H1 (cell line): Measurements from ENCODE around the gene CCDC78. TPM values are rescaled to one million over a fixed set of nuclear protein-coding genes. Genes with fewer than 3 reads are reported as not detected.

Experiments
- CTCF ChIA-PET: fragments of 300-600 bp; sonication (Branson Sonifier 250); formaldehyde crosslinking; loops from one replicate; lab custom pipeline; 2021; ENCODE audit not compliant: partially characterized antibody; lab: Charles Lee
- POLR2A ChIA-PET: fragments of 300-600 bp; sonication (Branson Sonifier 250); formaldehyde crosslinking; loops from one replicate; lab custom pipeline; 2021; ENCODE audit warnings: inconsistent platforms; ENCODE audit not compliant: partially characterized antibody; lab: Charles Lee
- DNase-seq, 2 experiments: peaks; one replicate each; pipeline versions ENCODE4 v3.0.0 to v3.0.0-alpha.2; 2010 to 2022; ENCODE audit warnings: low spot score in 2 of 2, low read depth in 1 of 2, mixed read lengths in 1 of 2
- FAIRE-seq: peaks from 2 replicates; lab custom pipeline; 2011; peaks lifted over from hg19 to GRCh38; lab: Jason Lieb, UNC
- H2AFZ ChIP-seq: 2 replicates; pipeline ENCODE4 v1.8.1; 2012; ENCODE audit warnings: low read length, inconsistent platforms
- H2AK5ac ChIP-seq: 2 replicates; pipeline ENCODE4 v1.6.1; 2013; ENCODE audit warnings: low read depth, low read length
- H2BK120ac ChIP-seq: replicated peaks from 2 replicates; pipeline ENCODE3; 2013; ENCODE audit warnings: low read depth, low read length, inconsistent platforms
- H2BK12ac ChIP-seq: 2 replicates; pipeline ENCODE4 v1.6.1; 2013; ENCODE audit warnings: low read depth, low read length
- H2BK15ac ChIP-seq: 2 replicates; pipeline ENCODE4 v1.6.1; 2013; ENCODE audit warnings: low read length
- H2BK20ac ChIP-seq: 2 replicates; pipeline ENCODE4 v1.6.1; 2013; ENCODE audit warnings: low read length
- H2BK5ac ChIP-seq: 2 replicates; pipeline ENCODE4 v1.6.1; 2013; ENCODE audit warnings: low read depth, low read length
- H3K14ac ChIP-seq: 2 replicates; pipeline ENCODE4 v1.6.1; 2013; ENCODE audit warnings: inconsistent platforms; ENCODE audit not compliant: insufficient read length
- H3K18ac ChIP-seq: 2 replicates; pipeline ENCODE4 v1.6.1; 2013; ENCODE audit warnings: low read length; ENCODE audit errors: extremely low read depth
- H3K23ac ChIP-seq: 2 replicates; pipeline ENCODE4 v1.6.1; 2013; ENCODE audit warnings: inconsistent platforms; ENCODE audit not compliant: insufficient read length
- H3K23me2 ChIP-seq: 2 replicates; pipeline ENCODE4 v1.6.1; 2013; ENCODE audit warnings: low read depth, low read length
- H3K27ac ChIP-seq: 2 replicates; pipeline ENCODE4 v1.6.1; 2011; ENCODE audit warnings: low read depth, low read length, inconsistent platforms
- H3K27me3 ChIP-seq, 4 experiments: replicated peaks in 1 of 4; 1 replicate in 1 of 4; 2 replicates in 3 of 4; pipeline versions ENCODE4 v1.6.1 to v1.8.1; 2011 to 2013; ENCODE audit warnings: low read length in 3 of 4, mild to moderate bottlenecking in 3 of 4, inconsistent platforms in 2 of 4, mixed read lengths in 2 of 4, moderate library complexity in 1 of 4; ENCODE audit not compliant: control insufficient read depth in 3 of 4, insufficient read depth in 3 of 4; ENCODE audit errors: extremely low read depth in 1 of 4
- H3K36me3 ChIP-seq, 4 experiments: 2 replicates each; pipeline versions ENCODE4 v1.6.1 to v1.8.1; 2011 to 2013; ENCODE audit warnings: mild to moderate bottlenecking in 4 of 4, low read length in 3 of 4, moderate library complexity in 2 of 4, control low read depth in 1 of 4, inconsistent platforms in 1 of 4; ENCODE audit not compliant: insufficient read depth in 4 of 4, control insufficient read depth in 2 of 4
- H3K4ac ChIP-seq: replicated peaks from 2 replicates; pipeline ENCODE3; 2013; ENCODE audit warnings: low read length, low read depth, mixed read lengths, inconsistent platforms; ENCODE audit not compliant: insufficient read length
- H3K4me1 ChIP-seq, 4 experiments: replicated peaks in 1 of 4; 1 replicate in 1 of 4; 2 replicates in 3 of 4; pipeline versions ENCODE4 v1.6.1 to v1.8.1; 2011 to 2013; ENCODE audit warnings: low read length in 3 of 4, inconsistent platforms in 2 of 4, mixed read lengths in 1 of 4; ENCODE audit not compliant: insufficient read depth in 4 of 4, control insufficient read depth in 3 of 4
- H3K4me2 ChIP-seq, 2 experiments: 2 replicates each; pipeline versions ENCODE4 v1.6.1 to v1.8.1; 2011 to 2013; ENCODE audit warnings: low read depth in 2 of 2, low read length in 2 of 2, control low read depth in 1 of 2, inconsistent platforms in 1 of 2, mild to moderate bottlenecking in 1 of 2; ENCODE audit not compliant: insufficient read depth in 1 of 2
- H3K4me3 ChIP-seq, 4 experiments: fragments of 200-600, 300-600 bp in 1 of 4; sonication (generic), shearing (Covaris generic), sonication (Bioruptor Twin) in 1 of 4; 2 replicates each; pipeline versions ENCODE4 v1.5.1 to v1.8.1; 2011 to 2016; ENCODE audit warnings: low read length in 4 of 4, low read depth in 3 of 4, control low read depth in 2 of 4, inconsistent platforms in 2 of 4, mild to moderate bottlenecking in 2 of 4, mixed read lengths in 1 of 4, moderate library complexity in 1 of 4; ENCODE audit not compliant: insufficient read depth in 2 of 4; ENCODE audit errors: extremely low read depth in 1 of 4
- H3K56ac ChIP-seq: replicated peaks from 2 replicates; pipeline ENCODE3; 2013; ENCODE audit warnings: low read depth, mild to moderate bottlenecking, mixed read lengths, low read length, inconsistent platforms; ENCODE audit not compliant: insufficient read length
- H3K79me1 ChIP-seq: 2 replicates; pipeline ENCODE4 v1.6.1; 2013; ENCODE audit warnings: low read depth, low read length, control low read depth
- H3K79me2 ChIP-seq, 2 experiments: 2 replicates each; pipeline versions ENCODE4 v1.6.1 to v1.8.1; 2012 to 2013; ENCODE audit warnings: low read length in 2 of 2, mild to moderate bottlenecking in 2 of 2, inconsistent platforms in 1 of 2; ENCODE audit not compliant: insufficient read depth in 2 of 2, control insufficient read depth in 1 of 2
- H3K9ac ChIP-seq, 4 experiments: replicated peaks in 1 of 4; 1 replicate in 1 of 4; 2 replicates in 3 of 4; pipeline versions ENCODE4 v1.6.1 to v1.8.1; 2011 to 2013; ENCODE audit warnings: low read depth in 3 of 4, low read length in 3 of 4, control low read depth in 2 of 4, mild to moderate bottlenecking in 2 of 4, moderate library complexity in 2 of 4, inconsistent platforms in 1 of 4; ENCODE audit errors: extremely low read depth in 1 of 4
- H3K9me3 ChIP-seq, 2 experiments: 2 replicates each; pipeline versions ENCODE4 v1.6.1 to v1.8.1; 2012 to 2013; ENCODE audit warnings: mild to moderate bottlenecking in 2 of 2, moderate library complexity in 2 of 2, control low read depth in 1 of 2, inconsistent platforms in 1 of 2, low read depth in 1 of 2, low read length in 1 of 2, mixed read lengths in 1 of 2; ENCODE audit not compliant: insufficient read depth in 2 of 2
- H4K20me1 ChIP-seq, 2 experiments: replicated peaks in 1 of 2; 2 replicates each; pipeline versions ENCODE3 to v1.8.1; 2011 to 2013; ENCODE audit warnings: inconsistent platforms in 2 of 2, low read length in 2 of 2, mild to moderate bottlenecking in 1 of 2; ENCODE audit not compliant: insufficient read depth in 2 of 2, control insufficient read depth in 1 of 2
- H4K5ac ChIP-seq: 2 replicates; pipeline ENCODE4 v1.6.1; 2013; ENCODE audit warnings: low read length, low read depth, mixed read lengths, inconsistent platforms; ENCODE audit not compliant: insufficient read length
- H4K8ac ChIP-seq: 2 replicates; pipeline ENCODE4 v1.8.0; 2013; ENCODE audit warnings: mild to moderate bottlenecking, moderate library complexity, low read length, inconsistent platforms; ENCODE audit not compliant: insufficient read depth; ENCODE audit errors: extremely low read depth
- H4K91ac ChIP-seq: replicated peaks from 2 replicates; pipeline ENCODE3; 2013; ENCODE audit warnings: low read length, mixed read lengths, inconsistent platforms; ENCODE audit not compliant: insufficient read length
- ASH2L ChIP-seq: fragments of 200-600, 300-600 bp; sonication (generic); IDR thresholded peaks from one replicate; pipeline ENCODE4 v1.7.1; 2017; ENCODE audit warnings: low read length
- CBX8 ChIP-seq: fragments of 300-800, 300-1000 bp; sonication (generic); IDR thresholded peaks from 2 replicates; pipeline ENCODE4 v1.7.1; 2016; ENCODE audit warnings: low read depth, low read length, borderline replicate concordance
- CHD1 ChIP-seq: IDR thresholded peaks from 2 replicates; pipeline ENCODE4 v1.6.1; 2012; ENCODE audit warnings: low read depth, low read length, improper control_type of control experiment
- CHD2 ChIP-seq: IDR thresholded peaks from 2 replicates; pipeline ENCODE4 v1.6.1; 2012; ENCODE audit warnings: low read length, improper control_type of control experiment
- FOSL1 ChIP-seq: IDR thresholded peaks from 2 replicates; pipeline ENCODE4 v1.6.1; 2011; ENCODE audit warnings: mild to moderate bottlenecking, low read depth, low read length, moderate library complexity; ENCODE audit not compliant: insufficient read depth
- NANOG ChIP-seq: IDR thresholded peaks from 2 replicates; pipeline ENCODE4 v1.6.1; 2011; ENCODE audit warnings: low read length, low read depth, mild to moderate bottlenecking, inconsistent platforms; ENCODE audit not compliant: insufficient read depth, poor library complexity, severe bottlenecking
- SAP30 ChIP-seq: fragments of 300-600 bp; sonication (generic); IDR thresholded peaks from 2 replicates; pipeline ENCODE4 v1.7.1; 2012; ENCODE audit warnings: low read length, moderate library complexity, mild to moderate bottlenecking, inconsistent platforms; ENCODE audit not compliant: insufficient read depth, insufficient replicate concordance
- SRF ChIP-seq: IDR thresholded peaks from 2 replicates; pipeline ENCODE4 v1.6.1; 2011; ENCODE audit warnings: mild to moderate bottlenecking, low read depth, low read length, moderate library complexity
- SUZ12 ChIP-seq: fragments of 200-600 bp; sonication (generic); IDR thresholded peaks from 2 replicates; pipeline ENCODE4 v1.6.1; 2012; ENCODE audit warnings: mild to moderate bottlenecking, inconsistent platforms, low read length, moderate library complexity, mixed read lengths
- TBP ChIP-seq: IDR thresholded peaks from 2 replicates; pipeline ENCODE4 v1.6.1; 2011; ENCODE audit warnings: low read depth, low read length, improper control_type of control experiment
- YY1 ChIP-seq: IDR thresholded peaks from 2 replicates; pipeline ENCODE4 v1.6.1; 2011; ENCODE audit warnings: low read depth, mild to moderate bottlenecking, low read length
- ZNF274 ChIP-seq: IDR thresholded peaks from 2 replicates; pipeline ENCODE4 v1.7.0; 2012; ENCODE audit warnings: low read length, borderline replicate concordance; ENCODE audit errors: extremely low read depth
- WGBS, 2 experiments: shearing (Covaris generic) in 1 of 2; methylation state at CpG; one replicate each; pipeline versions ENCODE4 v1.1.6 to v1.1.7; 2013 to 2015; ENCODE audit warnings: low lambda C conversion rate in 2 of 2, mixed read lengths in 2 of 2, inconsistent platforms in 1 of 2, low coverage in 1 of 2, missing lambda C conversion rate in 1 of 2; ENCODE audit not compliant: insufficient replicate concordance in 2 of 2, insufficient coverage in 1 of 2, insufficient read length in 1 of 2; ENCODE audit errors: extremely low coverage in 1 of 2, missing lambda C conversion rate in 1 of 2; 5-methylcytosine and 5-hydroxymethylcytosine counted together
- polyA plus RNA-seq, 7 experiments: library from polyadenylated mRNA; depleted of rRNA in 3 of 7; stranded (reverse) in 5 of 7; unstranded in 2 of 7; fragments of >200 nt in 5 of 7; fragments of 200-250 nt in 2 of 7; gene quantifications; 1 replicate in 5 of 7; 2 replicates in 1 of 7; 4 replicates in 1 of 7; pipeline versions ENCODE4 v1.2.1 to v1.2.3, GENCODE V29; 2011 to 2013; ENCODE audit warnings: missing spikeins in 2 of 7, mixed read lengths in 2 of 7
- total RNA-seq: library from RNA; stranded (reverse); fragmentation: NEBNext Ultra II Directional; extraction: Animal tissue kit (Norgen Biotek cat#: 25700); gene quantifications from 2 replicates; pipeline ENCODE4 v1.2.1, GENCODE V29; 2021
- TF ChIP-seq, protein P1 (sequence below): IDR thresholded peaks from 2 replicates; pipeline ENCODE4 v1.6.1; 2011; ENCODE audit warnings: low read depth, mild to moderate bottlenecking, low read length; ENCODE audit not compliant: insufficient read depth

Gene CCDC78
- total and polyA plus RNA-seq, 2 of the 8 experiments (the other 6 are each of a cell fraction or from before 2014, with no cell fraction given) = 7.1 to 8.5 TPM

GRCh38 chr16:736936-737481 is 10.8 kb upstream of the CCDC78 start:
- Histone ChIP-seq H3K27me3 (no peaks in the 10 kb centered on the region), H2AK5ac (no peak overlapping the region), H3K4ac (no peak overlapping the region), H2BK5ac (no peak overlapping the region), H3K23ac (no peak overlapping the region), H3K4me1 (peaks cover 0 to 9% (median 3%) of the 10 kb centered on the region in 4 experiments; a peak in 5 of 7 replicates), H3K27ac (no peak overlapping the region), H2BK120ac (no peak overlapping the region), H3K18ac (no peak overlapping the region), H3K4me3 (no peak overlapping the region), H3K4me2 (no peak overlapping the region), H4K20me1 (peaks cover 2 to 7% of the 10 kb centered on the region in 2 experiments), H2BK15ac (no peak overlapping the region), H2AFZ (no peak overlapping the region), H3K79me2 (no peaks in the 10 kb centered on the region), H2BK12ac (no peak overlapping the region), H3K56ac (no peak overlapping the region), H4K91ac (no peak overlapping the region), H3K36me3 (peaks cover 0 to 3% (median 2%) of the 10 kb centered on the region in 4 experiments; a peak in 2 of 8 replicates), H4K8ac (no peak overlapping the region; the same call in 1 of the 2 replicates), H3K14ac (no peak overlapping the region), H3K79me1 (no peaks in the 10 kb centered on the region), H4K5ac (no peak overlapping the region), H3K9me3 (no peaks in the 10 kb centered on the region), H3K23me2 (peaks cover 7% of the 10 kb centered on the region; the same call in 1 of the 2 replicates), H2BK20ac (no peak overlapping the region), H3K9ac (no peak overlapping the region; a peak in 1 of 7 replicates)
- DNase-seq (no peak), FAIRE-seq (no peak)
- CTCF ChIA-PET = interaction anchor here (0.8 to 35.8 kb wide), 5 partner anchors 8 to 48 kb away, joined by 3 to 977 read pairs (median 18); partner anchors contain the start of genes ANTKMT, CCDC78, CHTF18 and FBXL16
- POLR2A ChIA-PET = interaction anchor here (1.1 to 23.0 kb wide), 3 partner anchors 7 to 52 kb away, joined by 3 to 353 read pairs (median 39); partner anchors contain the start of genes ANTKMT, CCDC78, HAGHL and METRN
- WGBS, 2 experiments = 91% methylated on average over 29 of the region's 29 CpGs; no CpG with 5 or more reads in 1 of the 2 experiments
- TF ChIP-seq CBX8 (no peak), FOSL1 (no peak), SRF (no peak), CHD2 (no peak), YY1 (no peak), SAP30 (no peak), SUZ12 (no peak), NANOG (no peak), TBP (no peak), CHD1 (no peak), ZNF274 (no peak), ASH2L (no peak)
- TF ChIP-seq, protein P1, sequence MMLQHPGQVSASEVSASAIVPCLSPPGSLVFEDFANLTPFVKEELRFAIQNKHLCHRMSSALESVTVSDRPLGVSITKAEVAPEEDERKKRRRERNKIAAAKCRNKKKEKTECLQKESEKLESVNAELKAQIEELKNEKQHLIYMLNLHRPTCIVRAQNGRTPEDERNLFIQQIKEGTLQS = no peak
